Left cardiac atrium (tissue), 4 donors: ENCODE results near the gene UBE2D2. TPM values are rescaled to one million over a fixed set of nuclear protein-coding genes. Genes with fewer than 3 reads are reported as not detected.
"Not testable (repeated sequence)": the region's sequence is repeated elsewhere in the genome, so short reads cannot be mapped to it uniquely, and the experiment has no call there.

ENCODE experiments used
- ATAC-seq, 2 donors: fragments of 200-7000 bp; cut with Tn5 transposase; one replicate each; pipeline ENCODE4 v1.9.1; 2020; ENCODE audit warnings: mild to moderate bottlenecking in 2 of 2, moderate library complexity in 2 of 2
- DNase-seq: peaks from one replicate; pipeline ENCODE4 v3.0.0-alpha.2; 2020
- intact Hi-C, 2 donors: fragments of 100-400 bp; cut with DNase I; formaldehyde crosslinking; loops; one replicate each; pipeline versions ENCODE4 v1.14.1 to v1.15.1; 2022 to 2023
- total RNA-seq, 2 donors: library from RNA; stranded (reverse); fragmentation: NEBNext Ultra II Directional; extraction: Animal tissue kit (Norgen Biotek cat#: 25700); gene quantifications; one replicate each; pipeline ENCODE4 v1.2.1, GENCODE V29; 2021
- donor health status: DM: no; HTN: yes; CAD: no.
- donor health status: DM: no; HTN: yes; CAD: no; lungs with severe emphysema.
- donor health status: DM: yes; HTN: yes; CAD: no.
- donor health status: Dilated cardiomyopathy.

The UBE2D2 gene
- total RNA-seq, 2 donors from 2014 or later, result 91.3 to 133 TPM

GRCh38 chr5:139574641-139575312 lies 13.6 kb downstream of the UBE2D2 start:
- ATAC-seq, result peak; percentile 35 to 46
- DNase-seq, result no peak
- intact Hi-C loops, result no loop called here

GRCh38 chr5:139575313-139575646 lies 14.1 kb downstream of the UBE2D2 start:
- DNase-seq, result no peak
- ATAC-seq, result no peak
- intact Hi-C loops, result no loop called here

- no peak for ATAC-seq
- DNase-seq, result no peak
- intact Hi-C loops, result no loop called here
Observed at GRCh38 chr5:139575751-139576150, 14.6 kb downstream of the UBE2D2 start.

GRCh38 chr5:139577689-139578290 lies 16.7 kb downstream of the UBE2D2 start:
- DNase-seq (no peak), ATAC-seq (peak in 1 of 2 donors; percentile 10)
- intact Hi-C loops, result no loop called here

- no peak for ATAC-seq
- intact Hi-C loops, result no loop called here
- no peak for DNase-seq
Observed at GRCh38 chr5:139578325-139578724, 17.2 kb downstream of the UBE2D2 start.

GRCh38 chr5:139582181-139582580 lies 21.0 kb downstream of the UBE2D2 start:
- intact Hi-C loops, ATAC-seq, DNase-seq: not testable (repeated sequence)

- intact Hi-C loops, result no loop called here
- no peak for DNase-seq
- ATAC-seq, result no peak
Observed at GRCh38 chr5:139584137-139584536, 23.0 kb downstream of the UBE2D2 start.

- intact Hi-C loops, DNase-seq, ATAC-seq: not testable (repeated sequence)
Observed at GRCh38 chr5:139588116-139588515, 27.0 kb downstream of the UBE2D2 start.

- ATAC-seq (no peak), DNase-seq (no peak)
- intact Hi-C loops, result no loop called here
Observed at GRCh38 chr5:139588962-139589361, 27.8 kb downstream of the UBE2D2 start.

- DNase-seq, result no peak
- ATAC-seq, result no peak
- intact Hi-C loops, result no loop called here
Observed at GRCh38 chr5:139592289-139592688, 31.1 kb downstream of the UBE2D2 start.

- DNase-seq, ATAC-seq, intact Hi-C loops: not testable (repeated sequence)
Observed at GRCh38 chr5:139593076-139593475, 31.9 kb downstream of the UBE2D2 start.

GRCh38 chr5:139593716-139594319 lies 32.7 kb downstream of the UBE2D2 start:
- intact Hi-C loops, result no loop called here
- DNase-seq, result no peak
- ATAC-seq, result peak in 1 of 2 donors; percentile 53

GRCh38 chr5:139597134-139597533 lies 36.0 kb downstream of the UBE2D2 start:
- no peak for DNase-seq
- ATAC-seq, result no peak
- intact Hi-C loops, result no loop called here

- DNase-seq, intact Hi-C loops, ATAC-seq: not testable (repeated sequence)
Observed at GRCh38 chr5:139598601-139598965, 37.4 kb downstream of the UBE2D2 start.

- ATAC-seq, result no peak
- intact Hi-C loops, result loop anchor here in 1 of 2 donors (10.0 kb wide), 1 partner anchor 176 kb away; no protein-coding TSS in a partner anchor
- no peak for DNase-seq
Observed at GRCh38 chr5:139600336-139600949, 39.3 kb downstream of the UBE2D2 start.

GRCh38 chr5:139601429-139601828 lies 40.3 kb downstream of the UBE2D2 start:
- peak; percentile 38 to 60 for ATAC-seq
- DNase-seq, result no peak
- intact Hi-C loops, result loop anchor here in 1 of 2 donors (10.0 kb wide), 1 partner anchor 177 kb away; no protein-coding TSS in a partner anchor

GRCh38 chr5:139601948-139602347 lies 40.8 kb downstream of the UBE2D2 start:
- intact Hi-C loops, result loop anchor here in 1 of 2 donors (10.0 kb wide), 1 partner anchor 177 kb away; no protein-coding TSS in a partner anchor
- ATAC-seq, DNase-seq: not testable (repeated sequence)

GRCh38 chr5:139605887-139606286 lies 44.7 kb downstream of the UBE2D2 start:
- intact Hi-C loops, result loop anchor here in 1 of 2 donors (10.0 kb wide), 1 partner anchor 181 kb away; no protein-coding TSS in a partner anchor
- ATAC-seq, result no peak

GRCh38 chr5:139611703-139612584 lies 50.8 kb downstream of the UBE2D2 start:
- no peak for DNase-seq
- no peak for ATAC-seq
- intact Hi-C loops, result no loop called here

More at GRCh38 chr5:139605887-139606286, 44.7 kb downstream of the UBE2D2 start:
- DNase-seq, result no peak
